Activated gamma-delta T cell (primary cell): Measurements from ENCODE around the gene KLHDC2.
"Not testable (repeated sequence)": the region's sequence is repeated elsewhere in the genome, so short reads cannot be mapped to it uniquely, and the experiment has no call there.

Experiments
- DNase-seq: peaks from one replicate; lab custom pipeline; 2025; lab: John Stamatoyannopoulos, UW

Gene KLHDC2

DNA sequence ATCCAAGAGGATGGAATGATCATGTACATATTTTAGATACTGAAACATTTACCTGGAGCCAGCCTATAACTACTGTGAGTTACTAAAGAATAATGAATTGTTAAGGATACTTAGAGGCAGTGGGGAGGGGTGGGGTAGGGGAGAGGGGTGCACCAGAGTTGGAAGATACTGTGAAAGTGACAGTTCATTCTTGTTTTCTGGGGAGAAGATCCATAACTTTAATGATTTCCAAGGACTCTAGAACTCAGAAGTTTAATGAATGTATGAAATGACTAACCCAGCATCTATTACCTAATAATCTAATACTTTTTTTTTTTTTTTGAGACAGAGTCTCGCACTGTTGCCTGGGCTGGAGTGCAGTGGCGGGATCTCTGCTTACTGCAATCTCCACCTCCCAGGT, 10.5 kb downstream of the KLHDC2 start:
- no peak for DNase-seq

DNA sequence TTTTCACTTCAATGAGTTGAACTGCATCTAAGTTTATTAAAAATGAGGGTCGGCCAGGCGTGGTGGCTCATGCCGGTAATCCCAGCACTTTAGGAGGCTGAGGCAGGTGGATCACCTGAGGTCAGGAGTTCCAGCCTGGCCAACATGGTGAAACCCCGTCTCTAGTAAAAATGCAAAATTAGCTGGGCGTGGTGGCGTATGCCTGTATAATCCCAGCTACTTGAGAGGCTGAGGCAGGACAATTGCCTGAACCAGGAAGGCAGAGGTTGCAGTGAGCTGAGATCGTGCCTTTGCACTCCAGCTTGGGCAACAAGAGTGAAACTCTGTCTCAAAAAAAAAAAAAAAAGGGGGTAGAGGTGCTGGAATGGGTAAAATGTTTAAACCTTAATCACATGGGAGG, 13.1 kb downstream of the KLHDC2 start:
- DNase-seq: not testable (repeated sequence)

DNA sequence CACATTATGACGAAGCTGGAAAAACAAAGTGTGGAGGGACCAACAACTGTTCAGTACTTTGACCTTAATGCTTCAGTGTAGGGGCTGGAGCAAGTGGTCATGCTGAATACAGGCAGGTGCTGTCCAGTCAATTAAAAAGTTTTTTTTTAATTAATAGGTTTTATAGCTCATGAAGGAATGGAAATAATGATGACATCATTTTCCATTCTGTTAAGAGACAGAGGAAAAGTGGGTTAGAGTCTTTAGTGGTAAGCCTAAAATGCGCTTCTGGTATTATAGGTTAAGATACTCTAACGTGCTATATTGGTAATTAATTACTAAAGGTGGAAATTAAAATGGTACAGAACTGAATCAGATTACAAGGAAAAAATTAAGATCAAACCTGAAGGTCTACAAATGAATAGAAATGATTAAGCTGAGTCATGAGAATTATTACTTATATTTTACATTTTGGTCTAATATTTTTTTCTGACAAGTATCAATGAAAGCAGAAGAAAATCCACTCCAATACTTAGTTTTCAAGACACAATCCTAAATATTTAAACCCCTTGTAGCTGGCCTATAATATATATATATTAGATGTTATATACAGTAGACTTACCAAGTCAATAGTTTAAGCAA, 15.6 kb downstream of the KLHDC2 start:
- DNase-seq: no peak

DNA sequence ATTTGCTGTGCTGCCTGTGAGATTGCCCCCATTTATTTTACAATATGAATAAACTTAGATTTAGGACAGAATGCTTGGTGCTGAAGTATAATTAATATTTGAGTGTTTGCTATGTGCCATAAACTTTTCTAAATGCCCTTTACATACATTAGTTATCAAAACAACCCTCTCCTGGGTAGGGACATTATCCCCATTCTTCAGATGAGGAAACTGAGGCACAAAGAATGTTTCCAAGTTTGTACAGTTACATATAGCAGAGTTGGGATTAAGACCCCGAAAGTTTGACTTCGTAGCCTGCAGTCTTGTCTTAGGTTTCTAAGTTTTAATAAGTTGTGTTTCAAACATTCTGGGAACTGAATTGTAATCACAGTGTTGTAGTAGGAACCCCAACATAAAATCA, 18.4 kb downstream of the KLHDC2 start:
- DNase-seq: no peak

DNA sequence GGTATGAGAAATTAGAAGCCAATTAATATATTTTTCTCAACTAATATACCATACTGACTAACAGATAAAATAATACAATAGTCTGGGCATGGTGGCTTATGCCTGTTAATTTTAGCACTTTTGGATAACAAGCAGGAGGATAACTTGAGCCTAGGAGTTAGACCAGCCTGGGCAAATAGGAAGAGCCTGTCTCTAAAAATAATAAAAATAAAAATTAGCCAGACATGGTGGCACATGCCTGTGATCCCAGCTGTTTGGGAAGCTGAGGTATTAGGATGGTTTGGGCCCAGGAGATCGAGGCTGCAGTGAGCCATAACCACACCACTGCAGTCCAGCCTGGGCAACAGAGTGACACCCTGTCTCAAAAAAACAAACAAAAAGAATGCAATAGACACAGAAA, 24.7 kb downstream of the KLHDC2 start:
- no peak for DNase-seq

DNA sequence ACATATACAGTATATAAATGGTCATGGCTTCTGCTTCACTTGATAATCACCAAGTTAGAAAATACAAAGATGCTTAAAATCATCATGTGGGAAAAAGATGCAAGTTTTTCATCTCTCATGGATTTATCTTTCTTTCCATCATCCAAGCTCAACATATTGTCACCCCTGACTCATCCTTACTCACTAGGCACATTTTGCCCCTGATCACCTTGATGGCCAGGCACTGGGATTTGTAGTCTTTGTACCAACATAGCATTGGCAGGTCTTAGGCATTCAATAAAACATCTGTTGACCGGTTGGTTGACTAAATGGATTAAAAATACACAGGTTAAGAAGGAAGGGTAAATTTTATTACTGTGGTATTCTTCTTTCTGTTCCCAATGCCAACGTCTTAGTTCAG, 28.1 kb downstream of the KLHDC2 start:
- DNase-seq: no peak

DNA sequence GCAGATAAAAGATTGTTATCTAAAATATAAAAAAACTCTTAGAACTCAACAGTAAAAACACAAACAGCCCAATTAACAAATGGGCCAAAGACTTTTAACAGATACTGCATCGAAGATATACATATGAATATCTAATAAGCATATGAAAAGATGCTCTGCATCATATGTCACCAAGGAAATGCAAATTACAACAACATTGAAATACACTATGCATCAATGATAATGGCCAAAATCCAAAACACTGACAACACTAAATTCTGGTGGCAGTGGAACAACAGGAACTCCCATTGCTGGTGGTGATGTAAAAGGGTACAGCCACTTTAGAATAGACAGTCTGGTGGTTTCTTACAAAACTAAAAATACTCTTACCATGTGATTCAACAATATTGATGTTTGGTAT, 40.8 kb downstream of the KLHDC2 start:
- no peak for DNase-seq

DNA sequence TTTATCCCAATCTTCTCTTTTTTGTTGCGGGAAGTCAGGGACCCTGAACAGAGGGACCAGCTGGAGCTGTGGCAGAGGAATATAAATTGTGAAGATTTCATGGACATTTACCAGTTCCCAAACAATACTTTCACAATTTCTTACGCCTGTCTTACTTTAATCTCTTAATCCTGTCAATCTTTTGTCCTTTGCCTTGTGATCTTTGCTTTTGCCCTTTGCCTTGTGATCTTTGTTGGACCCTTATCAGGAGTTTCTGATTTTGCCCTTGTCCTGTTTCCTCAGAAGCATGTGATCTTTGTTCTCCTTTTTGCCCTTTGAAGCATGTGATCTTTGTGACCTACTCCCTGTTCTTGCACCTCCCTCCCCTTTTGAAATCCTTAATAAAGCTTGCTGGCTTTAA, 48.2 kb downstream of the KLHDC2 start:
- not testable (repeated sequence) for DNase-seq

DNA sequence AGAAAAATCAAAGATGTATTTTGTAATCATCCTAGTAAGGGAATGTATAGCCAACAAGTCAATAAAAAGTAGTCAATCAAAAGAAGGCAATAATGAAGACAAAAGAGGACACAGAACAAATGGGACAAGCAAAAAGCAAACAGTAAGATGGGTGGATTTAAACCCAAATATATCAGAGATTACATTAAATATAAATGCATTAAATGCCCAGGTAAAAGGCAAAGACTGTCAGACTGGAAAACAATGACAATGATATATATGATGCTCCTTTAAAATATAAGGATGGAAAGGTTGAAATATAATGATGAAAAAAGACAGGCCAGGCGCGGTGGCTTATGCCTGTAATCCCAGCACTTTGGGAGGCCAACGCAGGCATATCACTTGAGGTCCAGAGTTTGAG, 48.9 kb downstream of the KLHDC2 start:
- no peak for DNase-seq

DNA sequence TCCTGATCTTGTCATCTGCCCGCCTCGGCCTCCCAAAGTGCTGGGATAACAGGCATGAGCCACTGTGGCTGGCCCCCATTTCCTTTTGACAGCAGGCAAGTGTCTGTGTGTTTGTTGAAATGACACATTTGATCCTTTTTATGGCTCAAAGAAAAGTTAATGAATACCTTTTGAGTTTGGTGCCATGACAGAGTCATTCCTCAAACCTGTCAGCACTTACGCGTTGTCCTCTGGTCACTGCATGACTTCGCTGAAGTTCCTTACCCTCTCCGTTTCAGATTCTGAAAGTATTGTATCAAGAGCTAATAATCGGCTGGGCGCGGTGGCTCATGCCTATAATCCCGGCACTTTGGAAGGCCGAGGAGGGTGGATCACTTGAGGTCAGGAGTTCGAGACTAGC, 52.2 kb downstream of the KLHDC2 start:
- no peak for DNase-seq

DNA sequence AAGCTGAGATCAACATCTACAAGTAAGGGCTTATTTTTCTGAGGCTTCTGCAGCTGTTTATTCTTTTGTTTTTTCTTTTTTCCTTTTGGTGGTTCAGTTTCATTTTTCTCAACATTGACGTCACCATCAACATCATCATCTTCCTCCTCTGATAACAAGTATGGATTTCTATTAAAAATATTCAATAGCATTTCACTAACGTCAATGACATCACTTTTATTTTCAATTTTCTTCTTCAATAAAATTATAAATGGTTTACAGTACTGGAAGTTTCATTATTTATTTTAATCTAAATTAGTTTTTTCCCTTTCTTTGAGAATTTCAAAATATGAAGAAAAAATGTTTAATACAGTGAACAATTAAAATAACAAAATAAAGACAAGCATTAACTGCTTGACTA, 60.7 kb downstream of the KLHDC2 start:
- no peak for DNase-seq
